KOPT-K1 (cell line): ENCODE measurements around the gene SHLD1.
"Not testable (repeated sequence)": the region's sequence is repeated elsewhere in the genome, so short reads cannot be mapped to it uniquely, and the experiment has no call there.

Source experiments
- H3K27ac ChIP-seq: fragments of 200-600 bp; sonication (generic); 2 replicates; pipeline ENCODE4 v1.5.1; 2016; ENCODE audit warnings: antibody characterized with exemption, mild to moderate bottlenecking, low read depth, low read length; ENCODE audit not compliant: poor library complexity, severe bottlenecking
- H3K36me3 ChIP-seq: fragments of 200-600 bp; sonication (generic); 2 replicates; pipeline ENCODE4 v1.5.1; 2017; ENCODE audit warnings: antibody characterized with exemption, mild to moderate bottlenecking, low read length, moderate library complexity; ENCODE audit not compliant: insufficient read depth
- H3K9me3 ChIP-seq: fragments of 200-600 bp; sonication (generic); 2 replicates; pipeline ENCODE4 v1.5.1; 2017; ENCODE audit warnings: antibody characterized with exemption, low read length, mild to moderate bottlenecking; ENCODE audit not compliant: insufficient read depth, poor library complexity, severe bottlenecking

The SHLD1 gene

GRCh38 chr20:5725183-5725463 lies 25.1 kb upstream of the SHLD1 start:
- not testable (repeated sequence) for H3K27ac ChIP-seq, H3K9me3 ChIP-seq, H3K36me3 ChIP-seq

- no peak overlapping the region for H3K27ac ChIP-seq
- H3K9me3 ChIP-seq = no peaks in the 10 kb centered on the region
- no peaks in the 10 kb centered on the region for H3K36me3 ChIP-seq
Measured at GRCh38 chr20:5727018-5727515, 23.1 kb upstream of the SHLD1 start.

- Histone ChIP-seq H3K27ac (no peak overlapping the region), H3K36me3 (no peaks in the 10 kb centered on the region), H3K9me3 (no peaks in the 10 kb centered on the region)
Measured at GRCh38 chr20:5729348-5729747, 20.9 kb upstream of the SHLD1 start.

GRCh38 chr20:5730131-5730530 lies 20.1 kb upstream of the SHLD1 start:
- Histone ChIP-seq H3K27ac (no peak overlapping the region), H3K9me3 (no peaks in the 10 kb centered on the region), H3K36me3 (no peaks in the 10 kb centered on the region)

GRCh38 chr20:5731753-5732366 lies 18.3 kb upstream of the SHLD1 start:
- Histone ChIP-seq H3K9me3 (no peaks in the 10 kb centered on the region), H3K27ac (no peak overlapping the region), H3K36me3 (no peaks in the 10 kb centered on the region)

- no peak overlapping the region for H3K27ac ChIP-seq
- H3K9me3 ChIP-seq = no peaks in the 10 kb centered on the region
- H3K36me3 ChIP-seq = no peaks in the 10 kb centered on the region
Measured at GRCh38 chr20:5734602-5735001, 15.6 kb upstream of the SHLD1 start.

- no peak overlapping the region for H3K27ac ChIP-seq
- H3K9me3 ChIP-seq = no peaks in the 10 kb centered on the region
Measured at GRCh38 chr20:5735845-5736510, 14.2 kb upstream of the SHLD1 start.

GRCh38 chr20:5737619-5737953 lies 12.6 kb upstream of the SHLD1 start:
- H3K27ac ChIP-seq = no peak overlapping the region
- no peaks in the 10 kb centered on the region for H3K36me3 ChIP-seq
- H3K9me3 ChIP-seq = no peaks in the 10 kb centered on the region

More at GRCh38 chr20:5735845-5736510, 14.2 kb upstream of the SHLD1 start:
- no peaks in the 10 kb centered on the region for H3K36me3 ChIP-seq

GRCh38 chr20:5737966-5738365 lies 12.2 kb upstream of the SHLD1 start:
- Histone ChIP-seq H3K27ac (no peak overlapping the region), H3K36me3 (no peaks in the 10 kb centered on the region), H3K9me3 (no peaks in the 10 kb centered on the region)

- not testable (repeated sequence) for H3K9me3 ChIP-seq, H3K27ac ChIP-seq, H3K36me3 ChIP-seq
Measured at GRCh38 chr20:5740643-5741042, 9.6 kb upstream of the SHLD1 start.

GRCh38 chr20:5741089-5741488 lies 9.1 kb upstream of the SHLD1 start:
- no peak overlapping the region for H3K27ac ChIP-seq
- H3K9me3 ChIP-seq = no peaks in the 10 kb centered on the region
- H3K36me3 ChIP-seq = no peaks in the 10 kb centered on the region

- H3K36me3 ChIP-seq = no peaks in the 10 kb centered on the region
- no peaks in the 10 kb centered on the region for H3K9me3 ChIP-seq
- no peak overlapping the region for H3K27ac ChIP-seq
Measured at GRCh38 chr20:5742041-5742440, 8.2 kb upstream of the SHLD1 start.

GRCh38 chr20:5745416-5746030 lies 4.7 kb upstream of the SHLD1 start:
- Histone ChIP-seq H3K36me3 (no peaks in the 10 kb centered on the region), H3K9me3 (no peaks in the 10 kb centered on the region), H3K27ac (no peak overlapping the region)

GRCh38 chr20:5746064-5746463 lies 4.1 kb upstream of the SHLD1 start:
- Histone ChIP-seq H3K27ac (no peak overlapping the region), H3K9me3 (no peaks in the 10 kb centered on the region), H3K36me3 (no peaks in the 10 kb centered on the region)

GRCh38 chr20:5748246-5748645 lies 2.0 kb upstream of the SHLD1 start:
- H3K9me3 ChIP-seq = no peaks in the 10 kb centered on the region
- H3K27ac ChIP-seq = no peak overlapping the region
- H3K36me3 ChIP-seq = no peaks in the 10 kb centered on the region

- not testable (repeated sequence) for H3K9me3 ChIP-seq, H3K36me3 ChIP-seq, H3K27ac ChIP-seq
Measured at GRCh38 chr20:5749512-5749951, 669 bp upstream of the SHLD1 start.
